ENCODE results near the gene SAG.
A peak's percentile ranks its signal among the peaks of the same experiment; 100 is the strongest.

The SAG gene

DNA sequence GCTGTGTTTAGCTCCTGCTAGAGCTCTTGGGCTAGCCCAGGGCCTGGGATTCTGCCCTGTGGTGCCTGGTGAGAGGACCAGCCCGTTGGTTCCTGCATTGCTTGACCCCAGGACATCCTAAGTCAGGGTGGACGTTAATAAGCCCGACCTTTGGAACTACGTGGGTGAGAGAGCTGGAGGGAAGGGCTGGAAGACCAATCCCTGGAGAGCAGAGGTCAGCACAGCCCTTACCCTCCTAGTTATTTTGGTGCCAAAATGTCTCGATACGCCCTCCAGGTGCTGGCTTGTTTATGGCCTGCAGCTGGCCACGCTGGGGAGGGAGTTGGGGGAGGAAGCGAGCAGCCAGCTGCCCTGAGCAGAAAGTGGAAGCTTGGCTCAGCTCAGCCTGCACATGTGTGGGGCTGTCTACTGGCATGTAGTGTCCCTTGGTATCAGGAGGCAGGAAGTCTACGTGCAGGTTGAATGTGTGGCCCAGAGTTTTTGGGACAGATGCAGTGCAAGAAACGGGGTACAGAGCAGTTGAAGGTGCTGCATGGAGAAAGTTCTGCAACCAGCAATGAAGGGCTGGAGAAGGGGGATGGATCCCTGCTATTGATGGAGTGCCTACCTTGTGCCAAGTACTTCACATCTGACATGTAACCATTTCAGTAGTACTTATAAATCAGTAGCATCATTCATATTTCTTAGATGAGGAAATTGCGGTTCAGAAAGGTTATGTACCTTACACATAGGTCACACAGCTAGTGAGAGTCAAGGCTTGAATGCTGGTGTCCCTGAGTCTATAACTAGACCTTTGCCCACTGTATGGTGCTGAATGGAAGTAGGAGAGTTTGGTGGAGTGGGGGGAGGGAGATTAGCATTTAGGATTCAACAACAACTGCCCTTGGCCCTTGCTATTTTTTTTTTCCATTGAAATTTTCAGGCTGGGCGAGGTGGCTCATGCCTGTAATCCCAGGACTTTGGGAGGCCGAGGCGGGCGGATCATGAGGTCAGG lies 41.7 kb downstream of the SAG start:
- Histone ChIP-seq H3K36me3 (ENCODE audit: insufficient read depth, low read length) (no peaks in the 10 kb centered on the region), H3K27me3 (ENCODE audit: control insufficient read depth, insufficient read depth, low read length) (peaks cover 3% of the 10 kb centered on the region), H3K4me1 (ENCODE audit: control insufficient read depth, insufficient read depth, low read length) (peaks cover 18% of the 10 kb centered on the region)

DNA sequence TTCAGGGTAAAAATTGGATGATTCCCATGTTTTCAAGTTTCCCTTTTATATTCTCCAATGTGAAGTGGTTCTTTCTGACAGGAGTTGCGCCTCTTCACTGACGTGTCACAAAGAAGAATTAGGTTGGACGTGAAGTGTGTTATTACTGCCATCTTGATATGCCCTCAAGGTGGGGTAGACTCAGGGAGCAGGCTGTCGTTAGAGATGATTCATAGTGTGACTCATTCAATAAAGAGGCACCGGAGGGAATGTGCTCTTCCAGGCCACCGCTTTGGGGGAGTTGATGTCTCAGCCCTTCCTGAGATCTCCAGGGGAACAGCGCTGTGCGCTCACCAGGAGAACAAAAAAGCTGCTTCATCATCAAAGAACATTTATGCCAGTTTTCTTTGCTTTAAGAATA lies 43.1 kb downstream of the SAG start:
- H3K9me3 ChIP-seq (replicated peaks; ENCODE audit: low read length) = no peaks in the 10 kb centered on the region
- no peak overlapping the region for H3K4me3 ChIP-seq (ENCODE audit: low read length)
- H3K27me3 ChIP-seq (ENCODE audit: control insufficient read depth, insufficient read depth, low read length) = peaks cover 3% of the 10 kb centered on the region
- H3K9ac ChIP-seq (ENCODE audit: low read depth, low read length) = no peak overlapping the region
- peak overlapping the region; percentile 6 for H3K4me2 ChIP-seq (ENCODE audit: low read length)
- H3K36me3 ChIP-seq (ENCODE audit: insufficient read depth, low read length) = no peaks in the 10 kb centered on the region
- peaks cover 24% of the 10 kb centered on the region for H3K4me1 ChIP-seq (ENCODE audit: control insufficient read depth, insufficient read depth, low read length)

More for the DNA sequence above, 41.7 kb downstream of the SAG start:
- no peak overlapping the region for H3K4me3 ChIP-seq (ENCODE audit: low read length)
- H3K4me2 ChIP-seq (ENCODE audit: low read length) = no peak overlapping the region
- no peaks in the 10 kb centered on the region for H3K9me3 ChIP-seq (replicated peaks; ENCODE audit: low read length)
- H3K9ac ChIP-seq (ENCODE audit: low read depth, low read length) = no peak overlapping the region

DNA sequence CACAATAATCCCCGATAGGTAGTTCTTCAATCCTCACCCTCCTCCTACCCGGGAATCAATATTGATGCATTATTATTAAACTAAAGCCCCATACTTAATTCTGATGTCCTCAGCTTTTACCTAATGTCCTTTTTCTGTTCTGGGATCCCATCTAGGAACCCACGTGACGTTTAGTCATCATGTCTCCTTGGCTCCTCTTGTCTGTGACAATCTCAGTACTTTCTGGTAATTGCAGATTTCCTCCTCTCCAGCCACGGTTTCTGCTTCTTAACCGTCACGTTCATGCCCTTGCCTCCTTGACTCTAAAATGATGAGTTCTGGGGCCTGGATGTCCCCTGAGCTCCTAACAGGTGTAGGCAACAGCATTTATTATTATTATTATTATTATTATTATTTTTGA lies 43.8 kb downstream of the SAG start:
- H3K9me3 ChIP-seq (replicated peaks; ENCODE audit: low read length) = no peaks in the 10 kb centered on the region
- no peak overlapping the region for H3K9ac ChIP-seq (ENCODE audit: low read depth, low read length)
- H3K4me3 ChIP-seq (ENCODE audit: low read length) = no peak overlapping the region
- H3K4me1 ChIP-seq (ENCODE audit: control insufficient read depth, insufficient read depth, low read length) = peaks cover 24% of the 10 kb centered on the region
- no peaks in the 10 kb centered on the region for H3K36me3 ChIP-seq (ENCODE audit: insufficient read depth, low read length)
- H3K4me2 ChIP-seq (ENCODE audit: low read length) = peak overlapping the region; percentile 6
- H3K27me3 ChIP-seq (ENCODE audit: control insufficient read depth, insufficient read depth, low read length) = peaks cover 3% of the 10 kb centered on the region

DNA sequence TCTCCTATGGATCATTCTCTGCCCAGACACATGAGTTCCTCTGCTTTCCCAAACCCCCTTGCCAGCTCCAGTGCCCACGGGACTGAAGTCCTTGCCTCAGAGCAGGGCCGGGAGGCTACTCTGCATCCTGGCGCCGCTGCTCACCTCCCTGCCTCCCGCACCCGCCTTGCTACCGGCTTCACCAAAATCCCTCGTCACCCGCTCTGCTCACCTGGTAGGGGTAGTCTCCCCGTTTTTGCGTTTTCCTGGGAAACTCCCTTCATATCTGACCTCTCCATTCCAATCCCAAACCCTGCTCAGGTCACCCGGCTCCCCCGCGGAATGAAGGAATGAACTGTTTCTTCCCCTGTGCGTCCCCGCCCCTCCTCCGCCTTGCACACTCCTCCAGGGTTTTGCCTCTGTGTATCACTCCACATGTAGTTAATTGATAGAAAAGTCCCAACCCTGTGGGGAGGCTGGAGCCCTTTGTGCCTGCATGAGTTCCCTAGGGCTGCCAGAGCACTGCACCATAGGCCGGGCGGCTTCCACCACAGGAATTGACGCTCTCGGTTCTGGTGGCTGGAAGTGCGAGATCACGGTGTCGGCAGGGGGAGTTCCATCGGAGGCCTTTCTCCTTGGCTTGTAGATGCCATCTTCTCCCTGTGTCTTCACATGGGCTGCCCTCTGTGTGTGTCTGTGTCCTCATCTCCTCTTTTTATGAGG lies 44.7 kb downstream of the SAG start:
- no peak overlapping the region for H3K9ac ChIP-seq (ENCODE audit: low read depth, low read length)

DNA sequence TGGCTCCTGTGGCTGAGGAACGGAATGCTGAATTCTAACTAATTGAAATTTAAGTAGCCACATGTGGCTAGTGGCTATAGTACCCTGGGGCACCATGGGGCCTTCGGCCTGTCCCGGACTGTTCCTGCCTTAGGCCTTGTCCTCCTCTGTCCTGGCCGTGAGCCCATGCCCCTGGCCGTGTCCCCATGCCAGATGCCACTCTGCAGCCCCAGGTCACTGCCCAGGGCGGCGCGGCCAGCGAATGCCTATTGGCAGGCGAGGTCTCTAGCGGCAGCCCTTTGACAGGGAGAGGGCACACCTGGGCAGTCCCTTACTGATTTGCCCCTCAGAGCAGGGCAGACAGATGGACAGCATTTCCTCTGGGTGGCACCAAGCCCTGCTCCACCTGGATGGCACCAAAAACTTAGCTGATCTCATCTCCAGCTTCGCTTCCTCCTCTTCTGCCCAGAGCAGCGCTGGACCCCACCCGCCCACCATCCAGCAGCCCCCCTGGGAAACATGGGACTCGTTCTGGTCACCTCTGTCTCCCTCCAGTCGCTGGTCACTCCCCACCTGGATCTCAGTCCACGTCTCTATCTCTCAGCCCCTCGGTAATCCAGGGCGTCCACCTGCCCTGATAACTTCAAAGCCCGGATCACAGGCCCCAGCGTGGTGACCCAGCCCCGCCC lies 45.6 kb downstream of the SAG start:
- Histone ChIP-seq H3K27me3 (ENCODE audit: control insufficient read depth, insufficient read depth, low read length) (no peaks in the 10 kb centered on the region), H3K9me3 (replicated peaks; ENCODE audit: low read length) (no peaks in the 10 kb centered on the region), H3K36me3 (ENCODE audit: insufficient read depth, low read length) (no peaks in the 10 kb centered on the region), H3K9ac (ENCODE audit: low read depth, low read length) (no peak overlapping the region), H3K4me1 (ENCODE audit: control insufficient read depth, insufficient read depth, low read length) (peaks cover 24% of the 10 kb centered on the region), H3K4me2 (ENCODE audit: low read length) (no peak overlapping the region), H3K4me3 (ENCODE audit: low read length) (no peak overlapping the region)

More for the DNA sequence above, 44.7 kb downstream of the SAG start:
- H3K4me2 ChIP-seq (ENCODE audit: low read length) = no peak overlapping the region
- no peaks in the 10 kb centered on the region for H3K36me3 ChIP-seq (ENCODE audit: insufficient read depth, low read length)
- no peaks in the 10 kb centered on the region for H3K27me3 ChIP-seq (ENCODE audit: control insufficient read depth, insufficient read depth, low read length)
- no peaks in the 10 kb centered on the region for H3K9me3 ChIP-seq (replicated peaks; ENCODE audit: low read length)
- peaks cover 24% of the 10 kb centered on the region for H3K4me1 ChIP-seq (ENCODE audit: control insufficient read depth, insufficient read depth, low read length)
- no peak overlapping the region for H3K4me3 ChIP-seq (ENCODE audit: low read length)

DNA sequence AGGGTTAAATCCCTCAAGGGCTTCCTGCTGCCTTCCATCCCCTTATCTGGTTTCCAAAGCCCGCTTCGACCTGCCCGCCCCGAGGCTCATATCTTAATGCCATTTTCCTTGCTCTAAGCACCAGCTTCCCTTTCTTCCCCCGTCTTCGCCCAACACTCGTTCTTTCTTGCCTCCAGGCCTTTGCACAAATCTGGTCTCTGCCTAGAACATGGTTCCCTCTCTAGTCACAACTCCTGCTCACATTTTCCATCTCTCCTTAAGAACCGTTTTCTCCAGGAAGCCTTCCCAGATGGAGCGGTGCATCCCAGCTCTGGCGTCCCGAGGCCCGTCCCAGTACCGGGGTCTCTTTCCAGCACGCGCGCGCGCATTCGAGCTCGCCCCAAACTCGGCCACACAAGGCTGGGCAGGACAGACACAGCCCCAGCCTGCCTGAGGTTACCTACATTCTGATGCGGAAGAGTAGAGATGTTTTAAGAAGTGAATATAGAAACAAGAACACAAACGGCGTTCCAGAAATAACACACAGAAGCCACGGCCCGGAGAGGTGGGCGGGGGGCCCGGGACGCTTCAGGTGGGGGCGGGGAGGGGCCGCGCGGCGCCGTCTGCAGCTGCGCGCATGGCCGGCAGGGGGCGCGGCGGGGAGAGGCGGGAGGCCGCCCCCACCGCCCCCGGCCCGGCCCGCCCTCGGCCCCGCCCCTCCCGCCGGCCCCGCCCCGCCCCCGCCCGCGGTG lies 46.3 kb downstream of the SAG start, which contains the start of gene DGKD:
Gene DGKD (plus strand): TSS at position 726 of the 731 bp plus-strand sequence. CDS start 25 bp downstream, outside the sequence.
- Histone ChIP-seq H3K4me1 (ENCODE audit: control insufficient read depth, insufficient read depth, low read length) (peaks cover 24% of the 10 kb centered on the region), H3K4me3 (ENCODE audit: low read length) (peak within 1 kb of the TSS; percentile 78), H3K4me2 (ENCODE audit: low read length) (peak within 1 kb of the TSS; percentile 95), H3K9me3 (replicated peaks; ENCODE audit: low read length) (no peaks in the 10 kb centered on the region), H3K36me3 (ENCODE audit: insufficient read depth, low read length) (no peaks in the 10 kb centered on the region), H3K27me3 (ENCODE audit: control insufficient read depth, insufficient read depth, low read length) (no peaks in the 10 kb centered on the region), H3K9ac (ENCODE audit: low read depth, low read length) (peak within 1 kb of the TSS; percentile 67)

DNA sequence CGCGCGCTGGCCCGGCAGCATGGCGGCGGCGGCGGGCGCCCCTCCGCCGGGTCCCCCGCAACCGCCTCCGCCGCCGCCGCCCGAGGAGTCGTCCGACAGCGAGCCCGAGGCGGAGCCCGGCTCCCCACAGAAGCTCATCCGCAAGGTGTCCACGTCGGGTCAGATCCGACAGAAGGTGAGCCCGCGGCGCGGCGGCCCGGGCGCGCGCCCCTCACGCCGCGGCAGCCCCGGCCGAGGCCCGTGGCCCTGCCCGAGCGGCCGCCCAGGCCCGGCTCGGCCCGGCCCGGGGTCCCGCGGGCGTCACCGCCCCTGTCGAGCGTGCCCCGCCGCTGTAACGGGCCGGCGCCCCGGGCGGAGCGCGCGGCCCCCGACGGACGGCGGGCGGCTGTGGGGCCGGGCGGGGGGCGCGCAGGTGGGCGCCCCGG lies 46.9 kb downstream of the SAG start:
- H3K27me3 ChIP-seq (ENCODE audit: control insufficient read depth, insufficient read depth, low read length) = no peaks in the 10 kb centered on the region
- H3K4me1 ChIP-seq (ENCODE audit: control insufficient read depth, insufficient read depth, low read length) = peaks cover 24% of the 10 kb centered on the region
- no peaks in the 10 kb centered on the region for H3K36me3 ChIP-seq (ENCODE audit: insufficient read depth, low read length)
- H3K4me2 ChIP-seq (ENCODE audit: low read length) = peak overlapping the region; percentile 95
- peak overlapping the region; percentile 67 for H3K9ac ChIP-seq (ENCODE audit: low read depth, low read length)
- peak overlapping the region; percentile 78 for H3K4me3 ChIP-seq (ENCODE audit: low read length)
- no peaks in the 10 kb centered on the region for H3K9me3 ChIP-seq (replicated peaks; ENCODE audit: low read length)

DNA sequence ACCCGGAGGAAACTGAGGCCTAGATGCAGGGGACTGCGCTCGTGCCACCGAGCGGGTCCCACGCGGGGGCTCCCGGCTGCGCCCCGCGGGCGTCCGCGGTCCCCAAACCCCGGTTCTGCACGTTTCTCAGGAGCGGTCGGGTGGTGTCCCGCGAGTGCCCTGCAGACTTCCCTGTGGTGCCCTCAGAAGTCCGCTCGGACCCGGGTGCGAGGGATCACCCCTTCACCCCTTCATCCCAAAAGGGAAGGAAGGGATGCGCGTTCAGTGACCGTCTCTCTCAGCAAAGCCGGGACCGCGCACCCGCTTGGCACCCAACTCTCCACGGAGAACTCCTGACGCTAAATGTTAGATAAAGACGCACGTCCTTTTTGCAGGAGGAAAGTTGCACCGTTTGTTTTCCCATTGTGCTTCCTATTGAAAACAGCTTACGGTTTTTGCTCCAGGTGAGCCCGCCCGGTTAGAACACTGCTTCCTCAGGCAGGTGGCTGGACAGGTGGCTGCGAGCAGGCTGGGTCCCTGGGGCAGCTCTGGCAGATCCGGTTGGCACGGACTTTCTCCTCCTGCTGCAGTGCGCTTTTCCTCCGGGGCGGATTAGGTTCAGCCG lies 47.5 kb downstream of the SAG start:
- Histone ChIP-seq H3K9ac (ENCODE audit: low read depth, low read length) (peak overlapping the region; percentile 61), H3K36me3 (ENCODE audit: insufficient read depth, low read length) (no peaks in the 10 kb centered on the region), H3K9me3 (replicated peaks; ENCODE audit: low read length) (no peaks in the 10 kb centered on the region), H3K27me3 (ENCODE audit: control insufficient read depth, insufficient read depth, low read length) (no peaks in the 10 kb centered on the region), H3K4me1 (ENCODE audit: control insufficient read depth, insufficient read depth, low read length) (peaks cover 24% of the 10 kb centered on the region), H3K4me3 (ENCODE audit: low read length) (peak overlapping the region; percentile 78), H3K4me2 (ENCODE audit: low read length) (peak overlapping the region; percentile 95)

DNA sequence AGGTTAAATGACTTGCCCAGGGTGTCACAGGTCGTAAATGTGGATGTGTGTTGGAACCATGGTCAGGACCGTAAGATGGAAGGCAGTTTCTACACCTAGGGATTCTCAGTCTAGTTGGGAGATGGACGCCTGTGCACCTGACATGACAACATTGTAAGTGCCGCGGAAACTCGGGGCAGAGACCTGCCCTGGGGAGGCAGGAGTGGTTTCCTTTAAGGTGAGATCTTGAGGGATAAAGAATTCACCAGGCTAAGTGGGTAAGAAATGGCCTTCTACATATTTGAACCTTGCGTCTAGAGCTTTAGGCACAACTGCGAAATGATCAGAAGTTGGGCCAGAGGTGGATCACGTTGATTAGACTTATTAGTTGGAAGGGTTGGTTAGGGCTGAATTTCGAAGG lies 48.3 kb downstream of the SAG start:
- Histone ChIP-seq H3K4me2 (ENCODE audit: low read length) (peak overlapping the region; percentile 95), H3K9ac (ENCODE audit: low read depth, low read length) (no peak overlapping the region), H3K27me3 (ENCODE audit: control insufficient read depth, insufficient read depth, low read length) (no peaks in the 10 kb centered on the region), H3K9me3 (replicated peaks; ENCODE audit: low read length) (no peaks in the 10 kb centered on the region), H3K36me3 (ENCODE audit: insufficient read depth, low read length) (no peaks in the 10 kb centered on the region), H3K4me1 (ENCODE audit: control insufficient read depth, insufficient read depth, low read length) (peaks cover 18% of the 10 kb centered on the region), H3K4me3 (ENCODE audit: low read length) (peak overlapping the region; percentile 78)

DNA sequence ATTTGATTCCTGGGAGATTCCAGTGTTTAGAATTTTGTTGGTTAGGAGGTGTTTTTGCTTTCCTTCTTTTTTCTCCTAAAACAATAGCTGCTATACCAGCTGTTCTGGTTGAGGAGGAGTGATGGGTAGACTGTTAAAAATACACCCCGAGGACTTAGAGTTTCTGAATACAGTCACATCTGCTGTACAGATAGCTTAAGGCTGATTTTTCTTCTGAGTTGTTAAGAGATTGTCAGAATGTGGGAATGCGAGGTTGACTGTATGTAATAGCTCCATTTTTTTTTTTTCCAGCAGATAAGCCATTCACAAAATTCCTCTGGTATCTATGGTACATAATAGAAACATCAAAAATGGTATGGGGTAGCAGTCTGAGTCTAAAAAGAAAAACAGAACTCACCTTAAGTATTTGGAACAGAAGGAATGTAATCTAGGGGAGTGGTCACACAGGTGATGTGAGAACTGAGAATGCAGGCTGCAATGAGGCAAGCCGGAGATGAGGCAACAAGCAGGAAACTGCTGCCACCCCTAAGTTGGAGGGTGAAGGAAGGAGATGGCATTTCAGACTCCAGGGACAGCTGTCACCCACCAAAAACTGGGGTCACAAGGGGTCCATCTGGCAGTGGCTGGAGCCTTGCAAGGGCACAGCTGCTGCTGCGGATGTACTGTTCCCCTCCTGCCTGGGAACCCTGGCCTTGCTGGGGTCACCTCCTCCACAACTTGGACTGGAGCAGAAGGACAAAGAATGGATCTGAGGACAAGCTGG lies 49.1 kb downstream of the SAG start:
- Histone ChIP-seq H3K36me3 (ENCODE audit: insufficient read depth, low read length) (no peaks in the 10 kb centered on the region), H3K4me2 (ENCODE audit: low read length) (no peak overlapping the region), H3K9me3 (replicated peaks; ENCODE audit: low read length) (no peaks in the 10 kb centered on the region), H3K4me1 (ENCODE audit: control insufficient read depth, insufficient read depth, low read length) (peaks cover 12% of the 10 kb centered on the region), H3K4me3 (ENCODE audit: low read length) (no peak overlapping the region), H3K27me3 (ENCODE audit: control insufficient read depth, insufficient read depth, low read length) (no peaks in the 10 kb centered on the region), H3K9ac (ENCODE audit: low read depth, low read length) (no peak overlapping the region)
